NCI-H146 treated with DMSO at 0.1 percent for 48 hours (cell line): ENCODE results near the gene ORAI3.

Experiments
- DNase-seq: peaks from one replicate; lab custom pipeline; 2025; ENCODE audit not compliant: unreplicated experiment; lab: John Stamatoyannopoulos, UW

The ORAI3 gene

GRCh38 chr16:30946671-30947540 is 2.0 kb upstream of the ORAI3 start:
- DNase-seq, result no peak

- no peak for DNase-seq
Measured at GRCh38 chr16:30947541-30947858, 1.4 kb upstream of the ORAI3 start.

GRCh38 chr16:30947859-30948666 is 805 bp upstream of the ORAI3 start:
- no peak for DNase-seq

GRCh38 chr16:30949650-30950515 is 1.0 kb downstream of the ORAI3 start:
- peak; percentile 82 for DNase-seq

- DNase-seq, result no peak
Measured at GRCh38 chr16:30950516-30951065, 1.7 kb downstream of the ORAI3 start.

- no peak for DNase-seq
Measured at GRCh38 chr16:30951193-30951592, 2.3 kb downstream of the ORAI3 start.

GRCh38 chr16:30951750-30952149 is 2.9 kb downstream of the ORAI3 start:
- DNase-seq, result no peak

- DNase-seq, result no peak
Measured at GRCh38 chr16:30953111-30953510, 4.2 kb downstream of the ORAI3 start.

GRCh38 chr16:30953511-30954124 is 4.8 kb downstream of the ORAI3 start:
- peak; percentile 59 for DNase-seq

GRCh38 chr16:30954993-30955392 is 6.1 kb downstream of the ORAI3 start:
- no peak for DNase-seq

- peak; percentile 54 for DNase-seq
Measured at GRCh38 chr16:30956601-30957455, 8.0 kb downstream of the ORAI3 start.

- peak; percentile 92 for DNase-seq
Measured at GRCh38 chr16:30957456-30958174, 8.7 kb downstream of the ORAI3 start, which contains the start of gene SETD1A. Gene SETD1A, plus strand, starts transcription at chr16:30957754. Its CDS starts 978 bp downstream, at chr16:30958732.

- DNase-seq, result no peak
Measured at GRCh38 chr16:30958175-30959079, 9.6 kb downstream of the ORAI3 start.

- no peak for DNase-seq
Measured at GRCh38 chr16:30961384-30961783, 12.5 kb downstream of the ORAI3 start.

GRCh38 chr16:30963925-30964511 is 15.2 kb downstream of the ORAI3 start:
- no peak for DNase-seq

GRCh38 chr16:30964574-30965226 is 15.8 kb downstream of the ORAI3 start:
- DNase-seq, result no peak

GRCh38 chr16:30965436-30965835 is 16.6 kb downstream of the ORAI3 start:
- no peak for DNase-seq
